IMR-90 (cell line): ENCODE measurements around the gene BOLA1. TPM values are rescaled to one million over a fixed set of nuclear protein-coding genes. Genes with fewer than 3 reads are reported as not detected.

Source experiments
- ATAC-seq: fragments of 200-7000 bp; cut with Tn5 transposase; 2 replicates; pipeline ENCODE4 v1.9.1; 2020; ENCODE audit warnings: low read depth, mild to moderate bottlenecking, moderate library complexity
- BruUV-seq: library from RNA; stranded (reverse); fragments of 400-500 nt; replicated peaks from 2 replicates; lab custom pipeline; 2021; lab: Mats Ljungman, UMichigan
- CTCF ChIA-PET: fragments of 300-600 bp; formaldehyde crosslinking; extraction: SDS; loops from one replicate; lab custom pipeline; 2021; ENCODE audit warnings: antibody characterized with exemption; lab: Yijun Ruan, JAX
- POLR2A ChIA-PET: fragments of 300-600 bp; sonication (Branson Sonifier 250); formaldehyde crosslinking; loops from one replicate; lab custom pipeline; 2022; ENCODE audit warnings: antibody characterized with exemption; ENCODE audit not compliant: unreplicated experiment; lab: Charles Lee
- DNase-seq: peaks from one replicate; pipeline ENCODE4 v3.0.0; 2013
- H2AFZ ChIP-seq: replicated peaks from 2 replicates; pipeline ENCODE3; 2013; ENCODE audit warnings: low read length, mild to moderate bottlenecking; ENCODE audit not compliant: poor library complexity
- H2AK5ac ChIP-seq: 2 replicates; pipeline ENCODE4 v1.6.1; 2013; ENCODE audit warnings: low read depth, low read length, inconsistent platforms
- H2AK9ac ChIP-seq: replicated peaks from 2 replicates; pipeline ENCODE3; 2013; ENCODE audit warnings: mild to moderate bottlenecking, low read depth, low read length, moderate library complexity; ENCODE audit not compliant: poor library complexity
- H2BK120ac ChIP-seq: 2 replicates; pipeline ENCODE4 v1.6.1; 2013; ENCODE audit warnings: low read depth, low read length, inconsistent platforms
- H2BK15ac ChIP-seq: 3 replicates; pipeline ENCODE4 v1.6.1; 2013; ENCODE audit warnings: low read depth, low read length, inconsistent platforms
- H2BK20ac ChIP-seq: 2 replicates; pipeline ENCODE4 v1.6.1; 2013; ENCODE audit warnings: low read depth, mild to moderate bottlenecking, inconsistent platforms, low read length, moderate library complexity
- H2BK5ac ChIP-seq: 2 replicates; pipeline ENCODE4 v1.6.1; 2013; ENCODE audit warnings: mild to moderate bottlenecking, low read depth, low read length, inconsistent platforms; ENCODE audit not compliant: poor library complexity, severe bottlenecking
- H3K14ac ChIP-seq: replicated peaks from 2 replicates; pipeline ENCODE4 v1.6.1; 2013; ENCODE audit warnings: low read depth, low read length, inconsistent platforms
- H3K18ac ChIP-seq: 2 replicates; pipeline ENCODE4 v1.6.1; 2013; ENCODE audit warnings: low read depth, low read length, control low read depth
- H3K23ac ChIP-seq: 2 replicates; pipeline ENCODE4 v1.6.1; 2013; ENCODE audit warnings: low read depth, low read length, inconsistent platforms
- H3K27ac ChIP-seq: 2 replicates; pipeline ENCODE4 v1.5.1; 2013; ENCODE audit warnings: mild to moderate bottlenecking, control low read depth, low read length; ENCODE audit not compliant: insufficient read depth
- H3K27me3 ChIP-seq: 2 replicates; pipeline ENCODE4 v1.6.1; 2013; ENCODE audit warnings: low read length; ENCODE audit not compliant: control insufficient read depth, insufficient read depth
- H3K36me3 ChIP-seq: 2 replicates; pipeline ENCODE4 v1.6.1; 2013; ENCODE audit warnings: low read length, mixed read lengths; ENCODE audit not compliant: control insufficient read depth, insufficient read depth
- H3K4ac ChIP-seq: 2 replicates; pipeline ENCODE4 v1.6.1; 2013; ENCODE audit warnings: low read depth, low read length, inconsistent platforms
- H3K4me1 ChIP-seq: 2 replicates; pipeline ENCODE4 v1.6.1; 2013; ENCODE audit warnings: low read length, mixed read lengths; ENCODE audit not compliant: control insufficient read depth, insufficient read depth
- H3K4me2 ChIP-seq: 2 replicates; pipeline ENCODE4 v1.6.1; 2013; ENCODE audit warnings: low read depth, mild to moderate bottlenecking, control low read depth, low read length, moderate library complexity
- H3K4me3 ChIP-seq: 2 replicates; pipeline ENCODE4 v1.5.1; 2013; ENCODE audit warnings: low read depth, mild to moderate bottlenecking, control low read depth, low read length, moderate library complexity; ENCODE audit not compliant: insufficient read depth
- H3K56ac ChIP-seq: 2 replicates; pipeline ENCODE4 v1.6.1; 2013; ENCODE audit warnings: low read length, inconsistent platforms; ENCODE audit not compliant: insufficient read depth; ENCODE audit errors: extremely low read depth
- H3K79me1 ChIP-seq, 2 experiments: 2 replicates each; pipeline ENCODE4 v1.6.1; 2013; ENCODE audit warnings: low read length in 2 of 2, inconsistent platforms in 1 of 2, low read depth in 1 of 2
- H3K9ac ChIP-seq: 2 replicates; pipeline ENCODE4 v1.6.1; 2013; ENCODE audit warnings: low read depth, low read length, control low read depth
- H3K9me1 ChIP-seq: 2 replicates; pipeline ENCODE4 v1.6.1; 2013; ENCODE audit warnings: low read length, inconsistent platforms; ENCODE audit not compliant: insufficient read depth
- H3K9me3 ChIP-seq: 2 replicates; pipeline ENCODE4 v1.6.1; 2013; ENCODE audit warnings: low read length; ENCODE audit not compliant: control insufficient read depth, insufficient read depth
- H4K20me1 ChIP-seq: 2 replicates; pipeline ENCODE4 v1.6.1; 2013; ENCODE audit warnings: low read length, inconsistent platforms; ENCODE audit not compliant: insufficient read depth
- H4K5ac ChIP-seq: 2 replicates; pipeline ENCODE4 v1.6.1; 2013; ENCODE audit warnings: mild to moderate bottlenecking, low read depth, low read length, control low read depth
- H4K8ac ChIP-seq, 2 experiments: 2 replicates each; pipeline ENCODE4 v1.6.1; 2013; ENCODE audit warnings: low read depth in 2 of 2, low read length in 2 of 2, control low read depth in 1 of 2, inconsistent platforms in 1 of 2
- H4K91ac ChIP-seq: 2 replicates; pipeline ENCODE4 v1.6.1; 2013; ENCODE audit warnings: low read depth, low read length, inconsistent platforms; ENCODE audit not compliant: insufficient read depth
- BHLHE40 ChIP-seq: fragments of 150-350 bp; IDR thresholded peaks from 2 replicates; pipeline ENCODE4 v1.6.1; 2016; ENCODE audit warnings: mild to moderate bottlenecking, low read depth, low read length
- CHD1 ChIP-seq: IDR thresholded peaks from 2 replicates; pipeline ENCODE4 v1.6.1; 2012; ENCODE audit warnings: low read depth, low read length, improper control_type of control experiment
- FOS ChIP-seq: fragments of 150-350 bp; IDR thresholded peaks from 2 replicates; pipeline ENCODE4 v1.6.1; 2016; ENCODE audit warnings: low read depth, low read length
- NFE2L2 ChIP-seq: fragments of 150-350 bp; IDR thresholded peaks from 2 replicates; pipeline ENCODE4 v1.6.1; 2016; ENCODE audit warnings: low read depth, mild to moderate bottlenecking, low read length
- POLR2A ChIP-seq: IDR thresholded peaks from 2 replicates; pipeline ENCODE4 v1.6.1; 2012; ENCODE audit warnings: mild to moderate bottlenecking, low read depth, low read length
- RFX5 ChIP-seq: IDR thresholded peaks from 2 replicates; pipeline ENCODE4 v1.8.0; 2012; ENCODE audit warnings: low read depth, mild to moderate bottlenecking, low read length, moderate library complexity
- WGBS, 2 experiments: methylation state at CpG; one replicate each; pipeline versions ENCODE4 v1.1.5 to v1.1.7; 2013; ENCODE audit warnings: missing lambda C conversion rate in 2 of 2; ENCODE audit not compliant: insufficient read length in 1 of 2; ENCODE audit errors: extremely low coverage in 2 of 2; 5-methylcytosine and 5-hydroxymethylcytosine counted together
- dilution Hi-C: fragments of 300-500 bp; cut with HindIII; formaldehyde crosslinking; loops from one replicate; pipeline ENCODE4 v1.14.3; 2018; ENCODE audit warnings: low sequenced_read_pairs; ENCODE audit not compliant: unreplicated experiment
- in situ Hi-C: fragments of 300-500 bp; cut with MboI; formaldehyde crosslinking; loops from 3 replicates; pipeline ENCODE4 v1.14.3; 2019; ENCODE audit warnings: low sequenced_read_pairs, inconsistent platforms, mixed read lengths
- intact Hi-C: fragments of 100-400 bp; cut with micrococcal nuclease; formaldehyde crosslinking; loops from 2 replicates; pipeline ENCODE4 v1.10.0; 2022
- polyA plus RNA-seq, 3 experiments: library from polyadenylated mRNA; depleted of rRNA; stranded (reverse); fragments of >200 nt; gene quantifications; 2 replicates each; pipeline ENCODE4 v1.2.3, GENCODE V29; 2012; ENCODE audit warnings: low replicate concordance in 1 of 3
- total RNA-seq: library from RNA; depleted of rRNA; stranded (reverse); fragments of >200 nt; gene quantifications from 2 replicates; pipeline ENCODE4 v1.2.3, GENCODE V29; 2012

BOLA1 gene
- total and polyA plus RNA-seq, 2 of the 4 experiments (the other 2 are of a cell fraction) = 3.4 to 12.6 TPM

GRCh38 chr1:149934356-149934755 is 35.0 kb downstream of the BOLA1 start:
- intact Hi-C loops = no loop called here
- peaks cover 8 to 61% of the 10 kb centered on the region in 2 experiments; a peak in 3 of 4 replicates for H3K79me1 ChIP-seq
- POLR2A ChIA-PET = no interaction called here
- no peak for ATAC-seq
- no peak overlapping the region for H2AFZ ChIP-seq
- H4K5ac ChIP-seq = no peak overlapping the region
- no peak overlapping the region for H2BK5ac ChIP-seq
- H4K20me1 ChIP-seq = no peaks in the 10 kb centered on the region
- dilution Hi-C loops = no loop called here
- WGBS, 2 experiments = no CpG with 5 or more reads among the region's 2 CpGs
- no peak overlapping the region for H3K4ac ChIP-seq
- H3K23ac ChIP-seq = no peak overlapping the region
- no TSS peak for BruUV-seq
- H4K91ac ChIP-seq = no peak overlapping the region
- TF ChIP-seq NFE2L2 (no peak), BHLHE40 (no peak), CHD1 (no peak), POLR2A (no peak), RFX5 (no peak), FOS (no peak)
- no peak overlapping the region for H2BK20ac ChIP-seq
- H3K36me3 ChIP-seq = peaks cover 18% of the 10 kb centered on the region
- no peak overlapping the region for H3K18ac ChIP-seq
- peaks cover 32% of the 10 kb centered on the region for H3K9me1 ChIP-seq
- H2AK5ac ChIP-seq = no peak overlapping the region
- no peak overlapping the region for H4K8ac ChIP-seq
- H3K9ac ChIP-seq = no peak overlapping the region
- no peak overlapping the region for H3K27ac ChIP-seq
- CTCF ChIA-PET = no interaction called here
- no peak overlapping the region for H3K56ac ChIP-seq
- in situ Hi-C loops = no loop called here
- no peak overlapping the region for H3K14ac ChIP-seq
- no peak overlapping the region for H2BK15ac ChIP-seq
- H3K9me3 ChIP-seq = no peaks in the 10 kb centered on the region
- no peak overlapping the region for H3K4me3 ChIP-seq
- H2AK9ac ChIP-seq = no peak overlapping the region
- no peak for DNase-seq
- no peak overlapping the region for H3K4me2 ChIP-seq
- H3K4me1 ChIP-seq = peaks cover 12% of the 10 kb centered on the region
- H2BK120ac ChIP-seq = no peak overlapping the region
- H3K27me3 ChIP-seq = no peaks in the 10 kb centered on the region
